HG02642 (cell line): ENCODE results near the gene PKD2.
"Not testable (repeated sequence)": the region's sequence is repeated elsewhere in the genome, so short reads cannot be mapped to it uniquely, and the experiment has no call there.

ENCODE experiments used
- ATAC-seq: cut with Tn5 transposase; IDR thresholded peaks from one replicate; pipeline ENCODE4 v1.9.1; 2021; ENCODE audit warnings: mild to moderate bottlenecking; ENCODE audit not compliant: unreplicated experiment, poor library complexity

The PKD2 gene

GRCh38 chr4:87985097-87985886 lies 22.1 kb upstream of the PKD2 start:
- peak; percentile 84 for ATAC-seq

DNA sequence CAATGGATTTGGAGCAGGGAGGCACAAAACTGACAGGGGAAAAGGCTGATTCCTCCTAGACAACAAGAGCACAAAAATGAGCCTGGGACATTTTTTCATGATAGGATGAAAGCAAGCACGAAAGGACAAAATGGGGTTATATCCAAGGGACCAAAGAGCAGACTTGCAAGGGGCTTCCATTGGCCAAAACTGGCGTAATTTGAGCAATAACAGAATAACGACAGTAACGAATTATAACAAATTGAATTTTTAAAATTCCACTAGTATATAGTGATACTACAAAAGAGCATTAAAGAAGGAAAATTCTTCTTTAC lies 21.6 kb upstream of the PKD2 start:
- ATAC-seq, result no peak

DNA sequence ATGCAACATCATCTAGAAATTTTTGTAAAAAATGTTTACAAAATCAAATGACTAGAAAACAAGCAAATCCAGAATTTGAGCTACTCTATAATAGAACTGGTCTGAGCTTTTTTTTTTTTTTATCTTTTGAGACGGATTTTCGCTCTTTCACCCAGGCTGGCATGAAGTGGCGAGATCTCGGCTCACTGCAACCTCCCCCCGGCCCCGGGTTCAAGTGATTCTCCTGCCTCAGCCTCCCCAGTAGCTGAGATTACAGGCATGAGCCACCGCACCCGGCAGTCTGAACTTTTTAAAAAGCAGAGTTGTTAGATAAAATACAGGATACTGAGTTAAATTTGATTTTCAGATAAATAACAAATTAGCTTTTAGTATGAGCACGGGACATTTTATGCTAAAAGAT lies 20.9 kb upstream of the PKD2 start:
- no peak for ATAC-seq

DNA sequence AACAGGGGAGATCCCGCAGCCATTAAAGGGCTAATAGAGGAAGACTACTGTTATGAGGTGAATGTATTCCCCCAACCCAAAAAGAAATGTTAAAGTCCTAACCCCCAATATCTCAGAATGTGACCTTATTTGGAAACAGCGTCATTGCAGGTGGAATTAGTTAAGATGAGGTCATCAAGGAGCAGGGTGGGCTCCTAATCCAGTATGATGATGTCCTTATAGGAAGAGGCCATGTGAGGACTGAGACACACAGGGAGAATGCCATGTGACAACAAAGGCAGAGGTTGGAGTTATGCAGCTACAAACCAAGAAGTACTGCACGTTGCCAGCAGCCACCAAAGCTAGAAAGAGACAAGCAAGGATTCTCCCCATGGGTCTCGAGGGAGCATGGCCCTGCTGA lies 17.7 kb upstream of the PKD2 start:
- no peak for ATAC-seq

DNA sequence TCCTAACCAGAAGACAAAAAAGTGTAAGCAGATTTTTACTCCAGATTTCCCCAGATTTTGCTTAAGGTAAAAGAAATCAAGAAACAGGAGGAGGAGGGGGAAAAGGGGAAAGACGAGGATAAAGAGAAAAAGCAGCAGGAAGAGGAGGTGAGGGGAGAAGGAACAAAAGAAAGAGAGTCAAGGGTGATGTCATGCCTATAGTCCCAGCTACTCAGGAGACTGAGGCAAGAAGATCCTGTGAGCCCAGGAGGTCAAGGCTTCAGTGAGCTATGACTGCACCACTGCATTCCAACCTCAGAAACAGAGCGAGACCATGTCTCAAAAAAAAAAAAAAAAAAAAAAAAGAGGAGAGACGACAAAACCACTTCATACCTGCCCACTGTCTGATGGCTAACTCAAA lies 12.0 kb upstream of the PKD2 start:
- ATAC-seq, result no peak

- not testable (repeated sequence) for ATAC-seq
Measured at GRCh38 chr4:87999191-87999691, 8.2 kb upstream of the PKD2 start.

GRCh38 chr4:88001871-88002270 lies 5.6 kb upstream of the PKD2 start:
- ATAC-seq, result no peak

DNA sequence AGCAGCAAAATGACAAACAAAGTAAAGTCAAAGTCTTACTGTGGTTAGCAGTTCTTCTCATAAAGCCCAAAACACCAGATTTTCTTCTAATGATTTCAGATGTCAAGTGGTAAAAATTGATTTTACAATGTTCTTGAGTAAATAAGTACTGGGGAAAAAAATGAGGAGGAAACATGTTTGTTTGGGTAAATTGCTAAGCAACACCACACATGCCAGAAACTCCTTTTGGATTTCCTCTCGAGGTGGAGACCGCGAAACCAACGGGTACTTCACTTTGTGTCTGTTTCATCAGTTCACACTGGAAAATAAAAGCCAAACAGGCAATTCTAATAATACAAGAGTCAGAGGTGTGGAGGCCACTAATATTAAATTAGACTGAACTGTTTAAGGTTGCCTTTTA lies 4.6 kb upstream of the PKD2 start:
- no peak for ATAC-seq

DNA sequence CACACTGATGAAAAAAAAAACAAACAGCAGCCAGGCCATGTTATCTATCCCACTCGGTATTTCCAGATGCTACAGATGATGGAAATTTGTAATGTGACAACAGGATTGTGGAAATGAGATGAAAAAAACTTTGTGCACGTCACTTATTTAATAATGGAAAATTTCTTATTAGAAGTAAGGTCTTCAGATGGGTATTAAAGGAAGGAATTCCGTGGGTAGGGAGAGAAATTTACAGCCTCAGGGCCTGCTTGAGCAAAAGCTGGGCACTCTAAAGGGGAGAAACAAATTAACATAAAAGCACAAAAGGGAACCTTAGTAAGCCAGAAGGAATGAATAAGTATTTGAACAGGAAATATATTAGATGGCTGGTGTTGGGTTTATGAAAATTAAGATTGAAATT lies 4.2 kb upstream of the PKD2 start:
- ATAC-seq, result no peak

- ATAC-seq, result no peak
Measured at GRCh38 chr4:88005076-88005475, 2.4 kb upstream of the PKD2 start.

- no peak for ATAC-seq
Measured at GRCh38 chr4:88005946-88006345, 1.5 kb upstream of the PKD2 start.

GRCh38 chr4:88006956-88007303 lies 505 bp upstream of the PKD2 start:
- no peak for ATAC-seq

GRCh38 chr4:88008122-88008742 lies 797 bp downstream of the PKD2 start:
- peak; percentile 39 for ATAC-seq

DNA sequence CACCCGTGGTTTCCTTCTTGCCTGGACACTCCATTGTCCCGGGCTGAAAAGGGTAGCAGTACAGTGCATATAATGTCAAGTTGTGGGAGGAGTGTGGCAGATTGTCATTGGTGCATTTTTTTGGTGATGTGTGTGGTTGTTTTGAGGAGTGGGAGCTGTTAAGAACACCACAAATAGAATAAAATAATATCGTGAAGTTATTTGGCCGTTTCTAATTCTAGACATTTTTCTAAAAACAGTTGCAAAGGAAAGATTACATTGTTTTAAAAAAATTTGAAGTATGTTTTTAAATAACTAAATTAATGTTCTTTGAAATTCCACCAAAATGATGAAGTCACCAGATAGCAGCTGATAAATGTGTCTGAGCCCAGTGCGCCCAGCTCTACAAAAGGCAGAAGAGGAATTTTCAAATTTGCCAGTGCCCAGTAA lies 1.3 kb downstream of the PKD2 start:
- ATAC-seq, result no peak

GRCh38 chr4:88009871-88010270 lies 2.4 kb downstream of the PKD2 start:
- ATAC-seq, result no peak

DNA sequence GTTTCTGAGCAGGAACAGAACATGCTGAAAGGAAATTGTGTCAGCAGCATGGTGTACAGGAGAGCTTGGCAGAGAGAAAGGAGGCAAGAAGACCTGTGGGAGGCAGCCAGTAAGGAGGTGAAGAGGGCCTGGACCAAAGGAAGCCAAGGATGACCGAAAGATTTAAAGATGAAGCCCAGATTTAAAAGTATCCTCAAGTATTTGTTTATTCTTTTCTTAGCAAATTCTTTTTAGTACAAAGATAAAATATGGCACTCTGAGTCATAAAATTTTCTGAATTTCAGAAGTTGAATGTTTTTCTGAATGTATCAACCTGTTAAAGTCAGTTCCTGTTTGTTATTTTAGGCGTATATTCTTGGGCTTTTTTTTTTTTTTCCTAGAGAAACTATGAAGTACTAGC lies 3.5 kb downstream of the PKD2 start:
- ATAC-seq, result no peak

GRCh38 chr4:88012647-88013046 lies 5.2 kb downstream of the PKD2 start:
- ATAC-seq, result peak; percentile 45

- no peak for ATAC-seq
Measured at GRCh38 chr4:88014386-88014905, 7.0 kb downstream of the PKD2 start.

DNA sequence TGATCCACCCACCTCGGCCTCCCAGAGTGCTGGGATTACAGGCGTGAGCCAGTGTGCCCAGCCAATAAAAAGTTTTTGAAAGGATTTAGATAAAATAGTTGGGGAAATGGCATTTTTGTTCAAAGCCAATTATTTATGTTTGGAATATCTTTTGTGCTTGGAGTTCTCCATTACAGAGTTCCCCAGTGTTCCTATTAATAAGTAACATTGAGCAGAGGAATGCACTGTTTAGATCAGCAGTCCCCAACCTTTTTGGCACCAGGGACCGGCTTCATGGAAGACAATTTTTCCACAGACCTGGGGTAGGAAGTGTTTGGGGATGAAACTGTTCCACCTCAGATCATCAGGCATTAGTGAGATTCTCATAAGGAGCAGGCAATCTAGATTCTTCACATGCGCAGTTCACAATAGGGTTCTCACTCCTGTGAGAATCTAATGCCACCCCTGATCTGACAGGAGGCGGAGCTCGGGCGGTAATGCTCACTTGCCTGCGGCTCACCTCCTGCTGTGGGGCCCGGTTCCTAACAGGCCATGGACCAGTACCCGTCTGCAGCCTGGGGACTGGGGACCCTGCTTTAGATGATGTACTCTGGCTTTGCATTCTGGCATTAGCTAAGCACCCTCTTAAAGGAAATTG lies 8.3 kb downstream of the PKD2 start:
- no peak for ATAC-seq

DNA sequence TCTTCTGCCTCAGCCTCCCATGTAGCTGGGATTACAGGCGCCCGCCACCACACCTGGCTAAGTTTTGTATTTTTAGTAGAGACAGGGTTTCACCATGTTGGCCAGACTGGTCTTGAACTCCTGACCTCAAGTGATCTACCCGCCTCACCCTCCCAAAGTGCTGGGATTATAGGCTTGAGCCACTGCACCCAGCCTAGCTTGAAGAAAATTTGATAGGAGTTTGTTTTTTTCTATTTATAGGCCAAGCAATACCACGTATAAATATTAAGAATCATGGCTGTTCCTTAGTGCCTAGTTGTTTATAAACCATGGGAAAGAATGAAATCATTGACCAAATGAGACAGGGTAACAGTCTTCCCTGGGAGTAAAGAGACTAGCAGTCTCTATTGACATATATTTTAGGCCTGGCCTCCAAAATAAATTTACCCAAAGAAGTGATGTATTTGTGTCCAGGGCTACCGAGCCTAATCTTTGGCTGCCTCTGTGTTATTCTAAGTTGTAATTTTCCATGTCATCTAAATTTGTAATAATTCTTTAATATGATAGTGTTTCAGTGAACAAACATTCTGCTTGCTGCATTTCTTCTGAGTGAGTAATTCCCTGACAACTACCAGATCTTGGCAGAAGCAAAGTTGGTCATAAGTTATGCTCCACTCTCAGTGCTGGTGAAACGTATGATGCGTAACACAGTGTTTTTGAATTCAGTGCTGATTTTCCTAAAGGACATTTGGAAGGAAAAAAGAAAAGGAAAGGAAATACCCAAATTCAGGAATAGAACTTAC lies 10.3 kb downstream of the PKD2 start:
- no peak for ATAC-seq

DNA sequence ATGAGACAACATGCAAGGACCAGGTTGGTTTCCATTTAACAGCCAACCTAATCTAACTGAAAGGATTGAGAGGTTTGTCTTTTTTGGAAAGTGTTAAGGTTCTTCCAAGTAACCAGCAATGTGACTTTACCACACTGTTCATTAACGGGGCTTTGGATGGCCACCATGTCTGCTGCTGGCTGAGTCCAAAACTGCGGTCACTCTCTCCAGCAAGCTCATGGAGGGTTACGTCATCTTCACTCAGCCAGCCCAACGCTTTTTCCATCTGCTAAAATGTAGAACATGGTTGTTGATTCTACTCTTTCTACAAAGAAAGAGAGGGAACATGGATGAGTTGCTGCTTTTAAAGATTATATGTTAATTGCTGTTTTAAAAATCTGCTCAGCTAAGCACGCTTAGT lies 11.0 kb downstream of the PKD2 start:
- ATAC-seq, result no peak
